ENCODE data around the gene TIMP2.
"Not testable (repeated sequence)": the region's sequence is repeated elsewhere in the genome, so short reads cannot be mapped to it uniquely, and the experiment has no call there.

The TIMP2 gene

GRCh38 chr17:78876094-78876597, 49.0 kb downstream of the TIMP2 start:
- Histone ChIP-seq H3K9ac (ENCODE audit: low read length) (no peak overlapping the region), H3K27me3 (ENCODE audit: control insufficient read depth, insufficient read depth, low read length) (no peaks in the 10 kb centered on the region), H3K36me3 (ENCODE audit: control insufficient read depth, insufficient read depth, low read length) (no peaks in the 10 kb centered on the region), H3K4me1 (ENCODE audit: control insufficient read depth, insufficient read depth, low read length) (peaks cover 8% of the 10 kb centered on the region), H3K4me3 (ENCODE audit: low read length) (no peak overlapping the region), H3K9me3 (ENCODE audit: control insufficient read depth, low read length) (no peaks in the 10 kb centered on the region)

GRCh38 chr17:78875363-78876093, 49.7 kb downstream of the TIMP2 start:
- H3K9me3 ChIP-seq (ENCODE audit: control insufficient read depth, low read length) = no peaks in the 10 kb centered on the region
- H3K9ac ChIP-seq (ENCODE audit: low read length) = no peak overlapping the region
- peaks cover 8% of the 10 kb centered on the region for H3K4me1 ChIP-seq (ENCODE audit: control insufficient read depth, insufficient read depth, low read length)
- H3K36me3 ChIP-seq (ENCODE audit: control insufficient read depth, insufficient read depth, low read length) = no peaks in the 10 kb centered on the region
- H3K4me3 ChIP-seq (ENCODE audit: low read length) = no peak overlapping the region
- H3K27me3 ChIP-seq (ENCODE audit: control insufficient read depth, insufficient read depth, low read length) = no peaks in the 10 kb centered on the region

- Histone ChIP-seq H3K9me3 (ENCODE audit: control insufficient read depth, low read length) (no peaks in the 10 kb centered on the region), H3K9ac (ENCODE audit: low read length) (no peak overlapping the region)
Measured at GRCh38 chr17:78873519-78874340, 51.5 kb downstream of the TIMP2 start.

GRCh38 chr17:78872486-78872885, 52.7 kb downstream of the TIMP2 start:
- no peaks in the 10 kb centered on the region for H3K36me3 ChIP-seq (ENCODE audit: control insufficient read depth, insufficient read depth, low read length)
- no peaks in the 10 kb centered on the region for H3K27me3 ChIP-seq (ENCODE audit: control insufficient read depth, insufficient read depth, low read length)
- H3K4me1 ChIP-seq (ENCODE audit: control insufficient read depth, insufficient read depth, low read length) = no peaks in the 10 kb centered on the region
- no peak overlapping the region for H3K9ac ChIP-seq (ENCODE audit: low read length)
- H3K4me3 ChIP-seq (ENCODE audit: low read length) = no peak overlapping the region
- no peaks in the 10 kb centered on the region for H3K9me3 ChIP-seq (ENCODE audit: control insufficient read depth, low read length)

More at GRCh38 chr17:78873519-78874340, 51.5 kb downstream of the TIMP2 start:
- Histone ChIP-seq H3K4me1 (ENCODE audit: control insufficient read depth, insufficient read depth, low read length) (no peaks in the 10 kb centered on the region), H3K27me3 (ENCODE audit: control insufficient read depth, insufficient read depth, low read length) (no peaks in the 10 kb centered on the region), H3K4me3 (ENCODE audit: low read length) (no peak overlapping the region), H3K36me3 (ENCODE audit: control insufficient read depth, insufficient read depth, low read length) (no peaks in the 10 kb centered on the region)

GRCh38 chr17:78870621-78871020, 54.6 kb downstream of the TIMP2 start:
- Histone ChIP-seq H3K9ac (ENCODE audit: low read length) (no peak overlapping the region), H3K27me3 (ENCODE audit: control insufficient read depth, insufficient read depth, low read length) (no peaks in the 10 kb centered on the region), H3K4me3 (ENCODE audit: low read length) (no peak overlapping the region), H3K4me1 (ENCODE audit: control insufficient read depth, insufficient read depth, low read length) (no peaks in the 10 kb centered on the region), H3K36me3 (ENCODE audit: control insufficient read depth, insufficient read depth, low read length) (no peaks in the 10 kb centered on the region), H3K9me3 (ENCODE audit: control insufficient read depth, low read length) (no peaks in the 10 kb centered on the region)

- H3K9ac ChIP-seq (ENCODE audit: low read length) = no peak overlapping the region
- H3K4me3 ChIP-seq (ENCODE audit: low read length) = no peak overlapping the region
- H3K4me1 ChIP-seq (ENCODE audit: control insufficient read depth, insufficient read depth, low read length) = no peaks in the 10 kb centered on the region
- no peaks in the 10 kb centered on the region for H3K36me3 ChIP-seq (ENCODE audit: control insufficient read depth, insufficient read depth, low read length)
- no peaks in the 10 kb centered on the region for H3K9me3 ChIP-seq (ENCODE audit: control insufficient read depth, low read length)
- no peaks in the 10 kb centered on the region for H3K27me3 ChIP-seq (ENCODE audit: control insufficient read depth, insufficient read depth, low read length)
Measured at GRCh38 chr17:78868391-78868790, 56.8 kb downstream of the TIMP2 start.

- H3K27me3 ChIP-seq (ENCODE audit: control insufficient read depth, insufficient read depth, low read length) = not testable (repeated sequence)
Measured at GRCh38 chr17:78867046-78867445, 58.1 kb downstream of the TIMP2 start.

GRCh38 chr17:78865682-78866390, 59.4 kb downstream of the TIMP2 start:
- no peak overlapping the region for H3K9ac ChIP-seq (ENCODE audit: low read length)
- no peaks in the 10 kb centered on the region for H3K27me3 ChIP-seq (ENCODE audit: control insufficient read depth, insufficient read depth, low read length)
- H3K4me3 ChIP-seq (ENCODE audit: low read length) = no peak overlapping the region
- H3K36me3 ChIP-seq (ENCODE audit: control insufficient read depth, insufficient read depth, low read length) = no peaks in the 10 kb centered on the region
- no peaks in the 10 kb centered on the region for H3K9me3 ChIP-seq (ENCODE audit: control insufficient read depth, low read length)
- peaks cover 18% of the 10 kb centered on the region for H3K4me1 ChIP-seq (ENCODE audit: control insufficient read depth, insufficient read depth, low read length)

More at GRCh38 chr17:78867046-78867445, 58.1 kb downstream of the TIMP2 start:
- H3K9me3 ChIP-seq (ENCODE audit: control insufficient read depth, low read length); H3K36me3 ChIP-seq (ENCODE audit: control insufficient read depth, insufficient read depth, low read length); H3K4me1 ChIP-seq (ENCODE audit: control insufficient read depth, insufficient read depth, low read length); H3K9ac ChIP-seq (ENCODE audit: low read length); H3K4me3 ChIP-seq (ENCODE audit: low read length): not testable (repeated sequence)

- H3K27me3 ChIP-seq (ENCODE audit: control insufficient read depth, insufficient read depth, low read length) = no peaks in the 10 kb centered on the region
- H3K9ac ChIP-seq (ENCODE audit: low read length) = no peak overlapping the region
- no peaks in the 10 kb centered on the region for H3K9me3 ChIP-seq (ENCODE audit: control insufficient read depth, low read length)
- no peaks in the 10 kb centered on the region for H3K36me3 ChIP-seq (ENCODE audit: control insufficient read depth, insufficient read depth, low read length)
- H3K4me1 ChIP-seq (ENCODE audit: control insufficient read depth, insufficient read depth, low read length) = peaks cover 18% of the 10 kb centered on the region
- no peak overlapping the region for H3K4me3 ChIP-seq (ENCODE audit: low read length)
Measured at GRCh38 chr17:78864117-78864516, 61.1 kb downstream of the TIMP2 start.

GRCh38 chr17:78862073-78863023, 62.8 kb downstream of the TIMP2 start:
- H3K4me1 ChIP-seq (ENCODE audit: control insufficient read depth, insufficient read depth, low read length) = peaks cover 18% of the 10 kb centered on the region
- H3K36me3 ChIP-seq (ENCODE audit: control insufficient read depth, insufficient read depth, low read length) = no peaks in the 10 kb centered on the region
- H3K9ac ChIP-seq (ENCODE audit: low read length) = peak overlapping the region; percentile 19
- H3K27me3 ChIP-seq (ENCODE audit: control insufficient read depth, insufficient read depth, low read length) = no peaks in the 10 kb centered on the region
- H3K9me3 ChIP-seq (ENCODE audit: control insufficient read depth, low read length) = no peaks in the 10 kb centered on the region
- H3K4me3 ChIP-seq (ENCODE audit: low read length) = no peak overlapping the region

- Histone ChIP-seq H3K4me3 (ENCODE audit: low read length) (no peak overlapping the region), H3K9ac (ENCODE audit: low read length) (no peak overlapping the region), H3K9me3 (ENCODE audit: control insufficient read depth, low read length) (no peaks in the 10 kb centered on the region)
Measured at GRCh38 chr17:78861229-78861628, 64.0 kb downstream of the TIMP2 start.

More at GRCh38 chr17:78861229-78861628, 64.0 kb downstream of the TIMP2 start:
- Histone ChIP-seq H3K4me1 (ENCODE audit: control insufficient read depth, insufficient read depth, low read length) (peaks cover 18% of the 10 kb centered on the region), H3K27me3 (ENCODE audit: control insufficient read depth, insufficient read depth, low read length) (no peaks in the 10 kb centered on the region), H3K36me3 (ENCODE audit: control insufficient read depth, insufficient read depth, low read length) (no peaks in the 10 kb centered on the region)

All from mucosa of stomach (tissue), 1 donor.